HepG2 (cell line): ENCODE results near the gene CMAS. TPM values are rescaled to one million over a fixed set of nuclear protein-coding genes. Genes with fewer than 3 reads are reported as not detected.

Experiments
- ATAC-seq: fragments of 200-7000 bp; cut with Tn5 transposase; 3 replicates; pipeline ENCODE4 v1.9.1; 2020; ENCODE audit warnings: mild to moderate bottlenecking, moderate library complexity
- BruUV-seq: library from RNA; stranded (reverse); fragments of 400-500 nt; replicated peaks from 2 replicates; lab custom pipeline; 2021; lab: Mats Ljungman, UMichigan
- CTCF ChIA-PET: fragments of 300-600 bp; formaldehyde crosslinking; extraction: SDS; loops from one replicate; lab custom pipeline; 2021; ENCODE audit warnings: low total read pairs, inconsistent platforms, low intra/inter-chr PET ratio; lab: Yijun Ruan, JAX
- POLR2A ChIA-PET: fragments of 350-600 bp; sonication (Branson Sonifier 250); formaldehyde crosslinking; loops from one replicate; lab custom pipeline; 2020; ENCODE audit warnings: antibody characterized with exemption, inconsistent platforms; lab: Yijun Ruan, JAX
- DNase-seq: peaks from one replicate; pipeline ENCODE4 v3.0.0-alpha.2; 2015; ENCODE audit warnings: low spot score
- FAIRE-seq: peaks from 3 replicates; lab custom pipeline; 2011; peaks lifted over from hg19 to GRCh38; lab: Jason Lieb, UNC
- H2AFZ ChIP-seq: one replicate; pipeline ENCODE4 v1.6.1; 2011; ENCODE audit warnings: low read length, inconsistent platforms
- H3K27ac ChIP-seq: fragments of 300-600 bp; 3 replicates; pipeline ENCODE4 v1.8.0; 2011; ENCODE audit warnings: mixed run types, mild to moderate bottlenecking, mixed read lengths, low read length, inconsistent platforms; ENCODE audit not compliant: insufficient read depth; ENCODE audit errors: extremely low read length
- H3K27me3 ChIP-seq, 2 experiments: fragments of 200-600 bp in 1 of 2; 2 replicates in 1 of 2; 3 replicates in 1 of 2; pipeline versions ENCODE4 v1.6.0 to v1.8.0; 2011; ENCODE audit warnings: low read length in 2 of 2, mild to moderate bottlenecking in 2 of 2, moderate library complexity in 2 of 2, inconsistent platforms in 1 of 2; ENCODE audit not compliant: insufficient read depth in 2 of 2, control insufficient read depth in 1 of 2
- H3K36me3 ChIP-seq, 2 experiments: fragments of 200-600 bp in 1 of 2; replicated peaks in 1 of 2; 2 replicates in 1 of 2; 3 replicates in 1 of 2; pipeline versions ENCODE4 v1.5.1 to v1.8.0; 2011; ENCODE audit warnings: low read length in 2 of 2, inconsistent platforms in 1 of 2; ENCODE audit not compliant: insufficient read depth in 2 of 2, control insufficient read depth in 1 of 2
- H3K4me1 ChIP-seq: 2 replicates; pipeline ENCODE4 v1.5.1; 2012; ENCODE audit warnings: low read length, inconsistent platforms; ENCODE audit not compliant: insufficient read depth
- H3K4me2 ChIP-seq: 2 replicates; pipeline ENCODE4 v1.6.0; 2011; ENCODE audit warnings: low read depth, low read length, inconsistent platforms
- H3K4me3 ChIP-seq, 3 experiments: fragments of 200-600 bp in 1 of 3; sonication (generic), shearing (Covaris generic) in 1 of 3; replicated peaks in 1 of 3; 2 replicates each; pipeline ENCODE4 v1.5.1; 2011 to 2016; ENCODE audit warnings: low read length in 3 of 3, inconsistent platforms in 2 of 3, low read depth in 2 of 3, mild to moderate bottlenecking in 2 of 3, control low read depth in 1 of 3, mixed read lengths in 1 of 3; ENCODE audit not compliant: insufficient read depth in 1 of 3
- H3K79me2 ChIP-seq: one replicate; pipeline ENCODE4 v1.6.1; 2011; ENCODE audit warnings: low read length, inconsistent platforms; ENCODE audit not compliant: insufficient read depth
- H3K9ac ChIP-seq: 2 replicates; pipeline ENCODE4 v1.6.0; 2011; ENCODE audit warnings: mild to moderate bottlenecking, low read depth, low read length, inconsistent platforms; ENCODE audit not compliant: insufficient read depth
- H3K9me3 ChIP-seq: 2 replicates; pipeline ENCODE4 v1.5.1; 2012; ENCODE audit warnings: mild to moderate bottlenecking, low read length
- H4K20me1 ChIP-seq: 2 replicates; pipeline ENCODE4 v1.6.0; 2011; ENCODE audit warnings: inconsistent platforms, mild to moderate bottlenecking, low read length, moderate library complexity; ENCODE audit not compliant: insufficient read depth
- GATAD1 ChIP-seq: IDR thresholded peaks from 2 replicates; pipeline ENCODE4 v1.6.1; 2016; ENCODE audit warnings: missing genetic modification reagents, missing compliant biosample characterization
- KLF15 ChIP-seq: sonication (generic); formaldehyde crosslinking; IDR thresholded peaks from 2 replicates; pipeline ENCODE4 v1.8.1; 2023; ENCODE audit warnings: borderline replicate concordance, mild to moderate bottlenecking, inconsistent platforms, missing genetic modification reagents, mixed read lengths
- MYC ChIP-seq: sonication (generic); formaldehyde crosslinking; IDR thresholded peaks from 2 replicates; pipeline ENCODE4 v1.9.0; 2021; ENCODE audit warnings: missing genetic modification reagents, borderline replicate concordance
- PLSCR1 ChIP-seq: sonication (generic); formaldehyde crosslinking; IDR thresholded peaks from 2 replicates; pipeline ENCODE4 v1.5.0; 2020; ENCODE audit warnings: missing genetic modification reagents, mild to moderate bottlenecking, borderline replicate concordance
- RFXANK ChIP-seq: IDR thresholded peaks from 2 replicates; pipeline ENCODE4 v1.6.1; 2016
- SATB2 ChIP-seq: sonication (generic); formaldehyde crosslinking; IDR thresholded peaks from 2 replicates; pipeline ENCODE4 v1.5.0; 2020; ENCODE audit warnings: missing genetic modification reagents
- TBX3 ChIP-seq: fragments of 450-650 bp; IDR thresholded peaks from 2 replicates; pipeline ENCODE4 v1.6.1; 2017; ENCODE audit warnings: antibody characterized with exemption, mild to moderate bottlenecking, inconsistent platforms, borderline replicate concordance
- WIZ ChIP-seq: sonication (generic); formaldehyde crosslinking; IDR thresholded peaks from 2 replicates; pipeline ENCODE4 v1.5.1; 2020; ENCODE audit warnings: mild to moderate bottlenecking, missing genetic modification reagents
- ZNF24 ChIP-seq: fragments of 450-650 bp; IDR thresholded peaks from 2 replicates; pipeline ENCODE4 v1.6.1; 2017; ENCODE audit warnings: antibody characterized with exemption, mild to moderate bottlenecking
- WGBS: methylation state at CpG from one replicate; pipeline ENCODE4 v1.1.6; 2017; ENCODE audit warnings: low lambda C conversion rate; 5-methylcytosine and 5-hydroxymethylcytosine counted together
- in situ Hi-C: cut with HindIII; loops from 2 replicates; pipeline ENCODE4 v1.10.0; 2017; ENCODE audit warnings: low pct_unique_long_range_greater_than_20kb; ENCODE audit not compliant: extremely low pct_ligation_motif_present
- intact Hi-C: fragments of 100-400 bp; cut with micrococcal nuclease; formaldehyde crosslinking; loops from one replicate; pipeline ENCODE4 v1.10.0; 2022; ENCODE audit not compliant: unreplicated experiment
- polyA plus RNA-seq, 8 experiments: library from polyadenylated mRNA; depleted of rRNA in 3 of 8; stranded (reverse) in 7 of 8; unstranded in 1 of 8; fragments of >200 nt; fragmentation: Illumina TruSeq in 4 of 8; extraction: Trizol in 4 of 8; gene quantifications; 2 replicates each; pipeline versions ENCODE4 v1.2.1 to v1.2.3, GENCODE V29; 2011 to 2016; ENCODE audit warnings: low read depth in 4 of 8, missing spikeins in 1 of 8, mixed read lengths in 1 of 8; ENCODE audit not compliant: insufficient read depth in 1 of 8
- total RNA-seq, 5 experiments: library from RNA; depleted of rRNA; stranded (reverse); fragments of >200 nt; fragmentation: Illumina TruSeq; extraction: Trizol; gene quantifications; 2 replicates each; pipeline ENCODE4 v1.2.3, GENCODE V29; 2016; ENCODE audit warnings: low read depth in 1 of 5
- TF ChIP-seq, protein P1 (sequence below): sonication (generic); formaldehyde crosslinking; IDR thresholded peaks from 2 replicates; pipeline ENCODE4 v1.4.0; 2020; ENCODE audit warnings: missing genetic modification reagents
- TF ChIP-seq, protein P2 (sequence below): IDR thresholded peaks from 2 replicates; pipeline ENCODE4 v1.6.1; 2012; ENCODE audit warnings: inconsistent platforms

CMAS gene
- total and polyA plus RNA-seq, 2 of the 13 experiments (the other 11 are each of a cell fraction or from before 2014, with no cell fraction given) = 14.0 to 21.3 TPM

DNA sequence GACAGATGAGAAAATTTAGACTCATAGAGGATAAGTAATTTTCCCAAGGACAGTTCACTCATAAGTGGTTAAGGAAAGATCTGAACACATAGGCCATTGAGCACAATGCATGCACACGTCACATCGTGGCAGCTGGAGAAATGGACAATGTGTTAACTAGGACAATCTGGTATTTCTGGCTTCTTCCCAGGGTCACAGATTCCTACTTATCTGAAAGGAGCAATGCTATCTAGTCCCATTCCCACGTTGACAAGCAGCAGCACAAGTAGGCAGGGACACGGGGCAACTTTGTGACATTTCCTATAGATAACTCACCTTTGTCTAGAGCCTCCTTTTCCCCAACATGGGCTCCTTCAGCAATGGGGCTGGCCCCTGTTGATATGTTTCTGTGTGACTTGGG lies 6.7 kb upstream of the CMAS start:
- TF ChIP-seq RFXANK (CRISPR knock-in tag) (no peak), GATAD1 (CRISPR knock-in tag) (no peak), PLSCR1 (CRISPR knock-in tag) (no peak), TBX3 (no peak), MYC (CRISPR knock-in tag) (no peak), SATB2 (CRISPR knock-in tag) (no peak), WIZ (no peak), KLF15 (CRISPR knock-in tag) (no peak), ZNF24 (no peak)
- TF ChIP-seq, protein P1, sequence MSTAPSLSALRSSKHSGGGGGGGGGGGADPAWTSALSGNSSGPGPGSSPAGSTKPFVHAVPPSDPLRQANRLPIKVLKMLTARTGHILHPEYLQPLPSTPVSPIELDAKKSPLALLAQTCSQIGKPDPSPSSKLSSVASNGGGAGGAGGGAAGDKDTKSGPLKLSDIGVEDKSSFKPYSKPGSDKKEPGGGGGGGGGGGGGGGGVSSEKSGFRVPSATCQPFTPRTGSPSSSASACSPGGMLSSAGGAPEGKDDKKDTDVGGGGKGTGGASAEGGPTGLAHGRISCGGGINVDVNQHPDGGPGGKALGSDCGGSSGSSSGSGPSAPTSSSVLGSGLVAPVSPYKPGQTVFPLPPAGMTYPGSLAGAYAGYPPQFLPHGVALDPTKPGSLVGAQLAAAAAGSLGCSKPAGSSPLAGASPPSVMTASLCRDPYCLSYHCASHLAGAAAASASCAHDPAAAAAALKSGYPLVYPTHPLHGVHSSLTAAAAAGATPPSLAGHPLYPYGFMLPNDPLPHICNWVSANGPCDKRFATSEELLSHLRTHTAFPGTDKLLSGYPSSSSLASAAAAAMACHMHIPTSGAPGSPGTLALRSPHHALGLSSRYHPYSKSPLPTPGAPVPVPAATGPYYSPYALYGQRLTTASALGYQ (CRISPR knock-in tag) = no peak
- TF ChIP-seq, protein P2, sequence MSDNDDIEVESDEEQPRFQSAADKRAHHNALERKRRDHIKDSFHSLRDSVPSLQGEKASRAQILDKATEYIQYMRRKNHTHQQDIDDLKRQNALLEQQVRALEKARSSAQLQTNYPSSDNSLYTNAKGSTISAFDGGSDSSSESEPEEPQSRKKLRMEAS = no peak
- POLR2A ChIA-PET = no interaction called here

More for the DNA sequence above, 6.7 kb upstream of the CMAS start:
- CTCF ChIA-PET = no interaction called here
- no peak overlapping the region for H3K4me2 ChIP-seq
- ATAC-seq (no peak), DNase-seq (no peak), FAIRE-seq (no peak)
- no peaks in the 10 kb centered on the region for H3K79me2 ChIP-seq
- no TSS peak for BruUV-seq
- 49% methylated on average over 4 of the region's 4 CpGs for WGBS
- H3K4me1 ChIP-seq = peaks cover 54% of the 10 kb centered on the region
- H3K4me3 ChIP-seq = no peak overlapping the region
- H3K36me3 ChIP-seq = no peaks in the 10 kb centered on the region
- H3K27me3 ChIP-seq = no peaks in the 10 kb centered on the region
- in situ Hi-C loops = loop anchor here (25.0 kb wide), 1 partner anchor 527 kb away; the partner anchor contains the start of genes GOLT1B and RECQL
- no peak overlapping the region for H2AFZ ChIP-seq
- H3K27ac ChIP-seq = no peak overlapping the region
- H4K20me1 ChIP-seq = no peaks in the 10 kb centered on the region
- H3K9me3 ChIP-seq = no peaks in the 10 kb centered on the region
- intact Hi-C loops = no loop called here
- H3K9ac ChIP-seq = no peak overlapping the region
